B cell (primary cell): ENCODE results near the gene CISH. TPM values are rescaled to one million over a fixed set of nuclear protein-coding genes. Genes with fewer than 3 reads are reported as not detected.

Experiments used
- ATAC-seq: fragments of 200-7000 bp; cut with Tn5 transposase; one replicate; pipeline ENCODE4 v1.10.0; 2021; ENCODE audit warnings: low read depth, mild to moderate bottlenecking, moderate number of reproducible peaks, moderate library complexity
- CTCF ChIA-PET: fragments of 350-600 bp; sonication (Branson Sonifier 250); formaldehyde crosslinking; loops from one replicate; lab custom pipeline; 2021; ENCODE audit warnings: antibody characterized with exemption, inconsistent platforms; lab: Charles Lee
- POLR2A ChIA-PET: fragments of 350-600 bp; sonication (Branson Sonifier 250); formaldehyde crosslinking; loops from one replicate; lab custom pipeline; 2021; ENCODE audit warnings: antibody characterized with exemption; lab: Charles Lee
- DNase-seq: peaks from one replicate; pipeline ENCODE4 v3.0.0; 2013
- H2AFZ ChIP-seq: 2 replicates; pipeline ENCODE4 v1.6.1; 2012; ENCODE audit warnings: mild to moderate bottlenecking, low read depth, low read length; ENCODE audit not compliant: insufficient read depth, poor library complexity, severe bottlenecking
- H3K27ac ChIP-seq, 2 donors: 1 replicate in 1 of 2; 2 replicates in 1 of 2; pipeline ENCODE4 v1.5.1; 2012 to 2013; ENCODE audit warnings: low read length in 2 of 2, mild to moderate bottlenecking in 2 of 2, moderate library complexity in 1 of 2
- H3K27me3 ChIP-seq, 4 experiments: fragments of 200-600 bp in 1 of 4; sonication (generic) in 1 of 4; replicated peaks in 1 of 4; 1 replicate in 2 of 4; 2 replicates in 2 of 4; pipeline versions ENCODE4 v1.6.1 to v1.7.0; 2013 to 2016; ENCODE audit warnings: low read length in 3 of 4, mild to moderate bottlenecking in 2 of 4, mixed read lengths in 1 of 4, moderate library complexity in 1 of 4; ENCODE audit not compliant: insufficient read depth in 4 of 4, control insufficient read depth in 3 of 4; ENCODE audit errors: control extremely low read depth in 1 of 4
- H3K36me3 ChIP-seq, 2 experiments: replicated peaks in 1 of 2; 1 replicate in 1 of 2; 2 replicates in 1 of 2; pipeline versions ENCODE4 v1.6.1 to v1.7.1; 2013; ENCODE audit warnings: low read length in 1 of 2; ENCODE audit not compliant: insufficient read depth in 2 of 2, control insufficient read depth in 1 of 2; ENCODE audit errors: control extremely low read depth in 1 of 2, extremely low read depth in 1 of 2
- H3K4me1 ChIP-seq, 2 donors: fragments of 200-600 bp in 1 of 2; sonication (generic) in 1 of 2; 1 replicate in 1 of 2; 2 replicates in 1 of 2; pipeline versions ENCODE4 v1.5.1 to v1.6.1; 2013 to 2017; ENCODE audit warnings: low read length in 2 of 2; ENCODE audit not compliant: control insufficient read depth in 2 of 2, insufficient read depth in 2 of 2
- H3K4me2 ChIP-seq: replicated peaks from 2 replicates; pipeline ENCODE3; 2012; ENCODE audit warnings: mild to moderate bottlenecking, low read depth, low read length; ENCODE audit not compliant: poor library complexity, severe bottlenecking
- H3K4me3 ChIP-seq, 5 experiments: fragments of 200-600 bp in 1 of 5; sonication (generic) in 1 of 5; 1 replicate in 3 of 5; 2 replicates in 2 of 5; pipeline versions ENCODE4 v1.5.1 to v1.7.0; 2011 to 2016; ENCODE audit warnings: low read length in 4 of 5, mild to moderate bottlenecking in 4 of 5, low read depth in 2 of 5, control low read depth in 1 of 5, moderate library complexity in 1 of 5; ENCODE audit not compliant: insufficient read depth in 1 of 5; ENCODE audit errors: control extremely low read depth in 1 of 5, extremely low read depth in 1 of 5
- H3K79me2 ChIP-seq: fragments of 200-600 bp; sonication (generic); one replicate; pipeline ENCODE4 v1.6.0; 2016; ENCODE audit warnings: low read length; ENCODE audit not compliant: control insufficient read depth, insufficient read depth
- H3K9ac ChIP-seq: fragments of 200-600 bp; sonication (generic); 2 replicates; pipeline ENCODE4 v1.6.1; 2017; ENCODE audit warnings: mild to moderate bottlenecking, low read length, moderate library complexity
- H3K9me3 ChIP-seq, 3 donors: one replicate each; pipeline versions ENCODE4 v1.6.1 to v1.7.1; 2013; ENCODE audit warnings: low read length in 2 of 3; ENCODE audit not compliant: control insufficient read depth in 2 of 3, insufficient read depth in 1 of 3; ENCODE audit errors: control extremely low read depth in 1 of 3
- H4K20me1 ChIP-seq: 2 replicates; pipeline ENCODE4 v1.6.0; 2012; ENCODE audit warnings: mild to moderate bottlenecking, low read length; ENCODE audit not compliant: insufficient read depth, control insufficient read depth, poor library complexity, severe bottlenecking
- H3K27ac Mint-ChIP-seq: one replicate; pipeline ENCODE4 v1.8.0; 2021; ENCODE audit warnings: mixed read lengths
- H3K27me3 Mint-ChIP-seq: one replicate; pipeline ENCODE4 v1.8.0; 2021; ENCODE audit warnings: mixed read lengths
- H3K4me1 Mint-ChIP-seq: one replicate; pipeline ENCODE4 v1.8.0; 2021; ENCODE audit warnings: mixed read lengths
- H3K4me3 Mint-ChIP-seq: one replicate; pipeline ENCODE4 v1.8.0; 2021; ENCODE audit warnings: mixed read lengths
- H3K9me3 Mint-ChIP-seq: one replicate; pipeline ENCODE4 v1.8.0; 2022; ENCODE audit warnings: mixed read lengths; ENCODE audit not compliant: insufficient read depth
- CTCF ChIP-seq: fragments of 200-600 bp; IDR thresholded peaks from one replicate; pipeline ENCODE4 v1.8.0; 2022; ENCODE audit warnings: antibody characterized with exemption, mild to moderate bottlenecking
- EZH2 ChIP-seq: IDR thresholded peaks from 2 replicates; pipeline ENCODE4 v1.6.1; 2012; ENCODE audit warnings: borderline replicate concordance, low read depth, mild to moderate bottlenecking, moderate library complexity, low read length; ENCODE audit not compliant: insufficient read depth, poor library complexity, severe bottlenecking
- WGBS: methylation state at CpG from one replicate; pipeline ENCODE4 v1.1.5; 2013; ENCODE audit warnings: missing lambda C conversion rate; ENCODE audit not compliant: insufficient coverage; 5-methylcytosine and 5-hydroxymethylcytosine counted together
- intact Hi-C: fragments of 100-400 bp; cut with micrococcal nuclease; formaldehyde crosslinking; loops from one replicate; pipeline ENCODE4 v1.10.0; 2022
- polyA plus RNA-seq: library from polyadenylated mRNA; depleted of rRNA; stranded (reverse); fragments of >200 nt; gene quantifications from 2 replicates; pipeline ENCODE4 v1.2.3, GENCODE V29; 2012
- total RNA-seq, 2 donors: library from RNA; stranded (reverse); fragments of 120-200 nt in 1 of 2; gene quantifications; 1 replicate in 1 of 2; 2 replicates in 1 of 2; pipeline versions ENCODE4 v1.2.3 to v1.2.4, GENCODE V29; 2013 to 2022

CISH gene
- total and polyA plus RNA-seq, 2 donors (not counting 1 experiment from before 2014, with no cell fraction given), result 2.3 to 3.5 TPM

DNA sequence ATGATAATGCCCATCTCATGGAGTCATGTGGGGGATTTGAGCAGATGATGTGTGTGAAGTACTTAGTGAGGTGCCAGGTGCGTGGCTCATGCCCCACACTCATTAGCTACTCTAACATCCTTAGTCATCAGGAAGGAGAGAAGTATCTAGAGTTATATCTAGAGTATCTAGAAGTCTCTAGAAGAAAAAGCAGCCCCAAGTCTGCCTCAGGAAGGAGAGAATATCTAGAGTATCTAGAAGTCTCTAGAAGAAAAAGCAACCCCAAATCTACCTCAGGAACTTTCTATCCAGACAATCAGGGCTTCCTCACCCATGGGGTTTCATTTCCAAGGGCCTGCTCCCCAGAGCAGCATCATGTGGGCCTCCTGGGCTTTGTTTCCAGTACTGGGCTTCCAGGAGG lies 38.4 kb upstream of the CISH start:
- H4K20me1 ChIP-seq, result no peaks in the 10 kb centered on the region
- no peak overlapping the region for H3K27ac ChIP-seq
- H3K79me2 ChIP-seq, result no peaks in the 10 kb centered on the region
- H3K4me1 Mint-ChIP-seq, result no peaks in the 10 kb centered on the region
- POLR2A ChIA-PET, result no interaction called here
- no peak overlapping the region for H3K9ac ChIP-seq
- no peak for DNase-seq
- H2AFZ ChIP-seq, result no peak overlapping the region
- H3K9me3 ChIP-seq, result no peaks in the 10 kb centered on the region
- H3K27ac Mint-ChIP-seq, result no peak overlapping the region
- H3K27me3 ChIP-seq, result no peaks in the 10 kb centered on the region
- peaks cover 0 to 22% of the 10 kb centered on the region in 2 experiments for H3K36me3 ChIP-seq
- CTCF ChIA-PET, result interaction anchor here (1.5 to 11.8 kb wide), 2 partner anchors 32 to 59 kb away, joined by 5 to 224 read pairs; partner anchors contain the start of genes CISH and MAPKAPK3
- TF ChIP-seq CTCF (no peak), EZH2 (no peak)
- intact Hi-C loops, result no loop called here
- no peak overlapping the region for H3K4me3 Mint-ChIP-seq
- no peaks in the 10 kb centered on the region for H3K27me3 Mint-ChIP-seq
- WGBS, result no CpG with 5 or more reads among the region's 1 CpG
- no peak for ATAC-seq
- no peak overlapping the region for H3K4me3 ChIP-seq
- H3K4me1 ChIP-seq, result no peaks in the 10 kb centered on the region
- H3K9me3 Mint-ChIP-seq, result no peaks in the 10 kb centered on the region
- no peak overlapping the region for H3K4me2 ChIP-seq

GRCh38 chr3:50649451-50649931 lies 37.9 kb upstream of the CISH start:
- Histone ChIP-seq H3K9me3 (no peaks in the 10 kb centered on the region), H3K27ac (no peak overlapping the region), H3K79me2 (no peaks in the 10 kb centered on the region), H2AFZ (no peak overlapping the region), H3K4me3 (no peak overlapping the region), H3K27me3 (no peaks in the 10 kb centered on the region), H3K9ac (no peak overlapping the region), H3K4me2 (no peak overlapping the region), H4K20me1 (no peaks in the 10 kb centered on the region), H3K4me1 (no peaks in the 10 kb centered on the region), H3K36me3 (peaks cover 0 to 26% of the 10 kb centered on the region in 2 experiments)
- TF ChIP-seq EZH2 (no peak), CTCF (no peak)
- no peaks in the 10 kb centered on the region for H3K4me1 Mint-ChIP-seq
- H3K4me3 Mint-ChIP-seq, result no peak overlapping the region
- 79% methylated on average over 6 of the region's 8 CpGs for WGBS
- H3K9me3 Mint-ChIP-seq, result no peaks in the 10 kb centered on the region
- CTCF ChIA-PET, result interaction anchor here (1.5 to 11.8 kb wide), 2 partner anchors 31 to 59 kb away, joined by 5 to 224 read pairs; partner anchors contain the start of genes CISH and MAPKAPK3
- intact Hi-C loops, result no loop called here
- ATAC-seq (no peak), DNase-seq (no peak)
- no peak overlapping the region for H3K27ac Mint-ChIP-seq
- POLR2A ChIA-PET, result no interaction called here
- H3K27me3 Mint-ChIP-seq, result no peaks in the 10 kb centered on the region
